CD4-positive, CD25-positive, alpha-beta regulatory T cell (primary cell): Measurements from ENCODE around the gene SLC5A3. TPM values are rescaled to one million over a fixed set of nuclear protein-coding genes. Genes with fewer than 3 reads are reported as not detected.
A peak's percentile ranks its signal among the peaks of the same experiment; 100 is the strongest.

Source experiments
- ATAC-seq, 2 donors: fragments of 150-1000 bp; cut with Tn5 transposase; one replicate each; pipeline ENCODE4 v1.10.0; 2021; ENCODE audit warnings: low read depth in 2 of 2, moderate number of reproducible peaks in 2 of 2, moderate library complexity in 1 of 2
- DNase-seq, 3 donors: peaks; one replicate each; pipeline versions ENCODE4 v3.0.0 to v3.0.0-alpha.2; 2012 to 2022; ENCODE audit warnings: mixed read lengths in 1 of 3
- H3K27ac ChIP-seq: one replicate; pipeline ENCODE4 v1.7.0; 2013; ENCODE audit warnings: mild to moderate bottlenecking, low read length; ENCODE audit not compliant: insufficient read depth, poor library complexity, severe bottlenecking
- H3K27me3 ChIP-seq: one replicate; pipeline ENCODE4 v1.7.0; 2013; ENCODE audit warnings: low read length; ENCODE audit not compliant: control insufficient read depth, insufficient read depth
- H3K36me3 ChIP-seq: one replicate; pipeline ENCODE4 v1.7.0; 2013; ENCODE audit warnings: mild to moderate bottlenecking, low read length, moderate library complexity; ENCODE audit not compliant: control insufficient read depth, insufficient read depth
- H3K4me1 ChIP-seq: 2 replicates; pipeline ENCODE4 v1.7.0; 2013; ENCODE audit warnings: mild to moderate bottlenecking, low read length; ENCODE audit not compliant: insufficient read depth, control insufficient read depth, poor library complexity, severe bottlenecking
- H3K4me3 ChIP-seq: one replicate; pipeline ENCODE4 v1.7.0; 2013; ENCODE audit warnings: low read depth, mild to moderate bottlenecking, low read length, moderate library complexity
- H3K9me3 ChIP-seq, 2 experiments: 1 replicate in 1 of 2; 2 replicates in 1 of 2; pipeline ENCODE4 v1.7.0; 2013; ENCODE audit warnings: low read length in 2 of 2, mild to moderate bottlenecking in 1 of 2, moderate library complexity in 1 of 2; ENCODE audit not compliant: control insufficient read depth in 2 of 2
- H3K27ac Mint-ChIP-seq, 3 donors: one replicate each; pipeline ENCODE4 v1.8.0; 2020 to 2022; ENCODE audit warnings: mild to moderate bottlenecking in 3 of 3, mixed read lengths in 3 of 3, moderate library complexity in 2 of 3
- H3K27me3 Mint-ChIP-seq: one replicate; pipeline ENCODE4 v1.8.0; 2022; ENCODE audit warnings: mild to moderate bottlenecking, mixed read lengths
- H3K36me3 Mint-ChIP-seq: one replicate; pipeline ENCODE4 v1.8.0; 2020; ENCODE audit warnings: mixed read lengths
- H3K4me1 Mint-ChIP-seq, 4 donors: one replicate each; pipeline ENCODE4 v1.8.0; 2020 to 2022; ENCODE audit warnings: mixed read lengths in 4 of 4, mild to moderate bottlenecking in 1 of 4
- H3K4me3 Mint-ChIP-seq, 4 donors: one replicate each; pipeline ENCODE4 v1.8.0; 2020 to 2022; ENCODE audit warnings: mild to moderate bottlenecking in 4 of 4, mixed read lengths in 4 of 4, moderate library complexity in 3 of 4
- H3K9me3 Mint-ChIP-seq, 7 donors: one replicate each; pipeline ENCODE4 v1.8.0; 2020 to 2022; ENCODE audit warnings: mixed read lengths in 7 of 7, mild to moderate bottlenecking in 3 of 7, moderate library complexity in 2 of 7
- polyA plus RNA-seq, 4 donors: library from polyadenylated mRNA; unstranded; fragments of 300-500 nt; fragmentation: Illumina TruSeq; gene quantifications; one replicate each; pipeline ENCODE4 v1.2.3, GENCODE V29; 2021
- total RNA-seq: library from RNA; stranded (reverse); gene quantifications from one replicate; pipeline ENCODE4 v1.2.3, GENCODE V29; 2022

SLC5A3 gene
- total and polyA plus RNA-seq, 5 donors from 2014 or later: 1.0 to 13.7 (median 2.2) TPM

DNA sequence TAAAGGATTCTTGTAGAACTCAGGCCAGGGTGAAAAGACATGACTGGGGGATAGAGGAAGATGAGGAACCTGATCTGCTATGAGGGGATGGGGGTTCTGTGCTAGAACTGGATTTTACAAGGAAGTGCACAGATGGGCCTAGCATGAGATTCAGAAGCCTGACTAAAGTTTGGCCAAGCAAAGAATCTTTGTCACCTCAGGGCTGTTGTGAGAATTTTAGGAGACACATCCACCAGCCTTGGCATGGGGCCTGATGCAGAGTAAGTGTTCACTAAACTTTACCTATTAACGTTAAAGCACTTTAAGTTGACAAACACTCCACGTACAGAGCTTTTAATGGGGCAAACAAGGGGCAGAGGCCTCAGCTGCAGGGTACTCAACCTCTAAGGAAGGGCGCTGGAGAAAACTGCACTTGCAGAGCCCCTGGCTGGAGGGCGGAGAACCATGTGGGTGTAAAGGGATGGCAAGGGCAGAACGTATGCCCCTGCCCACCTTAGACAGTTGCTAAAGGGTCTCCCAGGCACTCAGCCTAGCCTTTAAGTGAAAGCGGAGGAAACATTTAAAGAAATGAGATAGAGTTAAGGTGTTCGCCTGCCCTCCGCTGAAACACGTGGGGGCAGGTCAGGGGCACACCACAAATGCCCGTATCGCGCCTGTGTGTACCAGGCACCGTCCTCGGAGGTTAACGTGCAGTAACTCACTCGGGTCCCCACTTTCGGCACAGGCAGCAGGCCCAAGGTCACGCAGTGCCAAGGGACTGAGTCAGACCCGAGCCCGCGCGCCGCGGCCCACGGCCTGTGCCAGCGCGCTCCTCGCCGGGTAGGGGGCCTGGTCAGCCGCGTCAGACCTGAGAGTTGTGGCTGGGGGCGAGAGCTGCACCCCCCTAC lies 990 bp upstream of the SLC5A3 start:
- peaks cover 6% of the 10 kb centered on the region for H3K27me3 Mint-ChIP-seq
- Histone ChIP-seq H3K27me3 (no peaks in the 10 kb centered on the region), H3K9me3 (no peaks in the 10 kb centered on the region), H3K4me1 (peaks cover 33% of the 10 kb centered on the region), H3K4me3 (no peak overlapping the region), H3K36me3 (no peaks in the 10 kb centered on the region), H3K27ac (peak overlapping the region; percentile 51)
- no peak for DNase-seq
- H3K27ac Mint-ChIP-seq: peak overlapping the region; percentile 41 to 89 (median 87)
- peak overlapping the region; percentile 88 to 97 (median 94) for H3K4me3 Mint-ChIP-seq
- peaks cover 0 to 3% (median 0%) of the 10 kb centered on the region in 7 donors for H3K9me3 Mint-ChIP-seq
- peaks cover 30 to 45% (median 38%) of the 10 kb centered on the region in 4 donors for H3K4me1 Mint-ChIP-seq
- no peaks in the 10 kb centered on the region for H3K36me3 Mint-ChIP-seq
- no peak for ATAC-seq

DNA sequence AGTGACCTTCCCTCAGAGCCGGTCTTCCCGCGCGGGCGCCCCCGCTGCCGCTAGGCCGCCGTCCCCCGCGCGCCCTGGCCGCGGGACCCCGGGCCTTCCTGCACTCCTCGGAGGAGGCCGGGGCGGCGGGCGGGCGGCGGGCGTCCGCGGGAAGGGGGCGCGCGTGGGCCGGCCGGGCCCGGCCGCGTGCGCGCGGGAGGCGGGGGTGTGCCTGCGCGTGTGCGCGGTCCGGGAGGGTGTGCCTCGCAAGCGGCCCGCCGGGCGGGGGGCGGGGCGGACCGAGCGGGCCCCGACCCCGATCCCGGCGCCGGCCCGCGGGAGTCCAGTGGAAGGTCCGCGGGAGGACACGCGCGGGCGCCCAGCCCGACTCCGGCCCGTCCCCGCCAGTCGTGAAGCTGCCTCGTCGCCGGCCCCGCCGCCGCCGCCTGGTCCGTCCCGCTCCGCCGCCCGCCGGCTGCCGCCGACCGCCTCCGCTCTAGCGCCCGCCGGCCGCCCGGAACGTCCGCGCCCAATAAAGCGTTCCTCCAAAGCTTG lies 438 bp downstream of the SLC5A3 start:
- Mint-ChIP-seq H3K9me3 (peaks cover 0 to 2% (median 0%) of the 10 kb centered on the region in 7 donors), H3K36me3 (no peaks in the 10 kb centered on the region), H3K4me3 (peak overlapping the region; percentile 95 to 98 (median 96)), H3K4me1 (peaks cover 39 to 58% (median 51%) of the 10 kb centered on the region in 4 donors), H3K27ac (peak overlapping the region in 2 of 3 donors; percentile 94 to 95), H3K27me3 (peaks cover 6% of the 10 kb centered on the region)
- Histone ChIP-seq H3K27ac (peak overlapping the region; percentile 76), H3K4me1 (peaks cover 47% of the 10 kb centered on the region), H3K4me3 (peak overlapping the region; percentile 92), H3K9me3 (no peaks in the 10 kb centered on the region), H3K36me3 (no peaks in the 10 kb centered on the region), H3K27me3 (no peaks in the 10 kb centered on the region)
- DNase-seq: peak in 2 of 3 donors; percentile 45 to 62
- peak; percentile 65 to 73 for ATAC-seq

DNA sequence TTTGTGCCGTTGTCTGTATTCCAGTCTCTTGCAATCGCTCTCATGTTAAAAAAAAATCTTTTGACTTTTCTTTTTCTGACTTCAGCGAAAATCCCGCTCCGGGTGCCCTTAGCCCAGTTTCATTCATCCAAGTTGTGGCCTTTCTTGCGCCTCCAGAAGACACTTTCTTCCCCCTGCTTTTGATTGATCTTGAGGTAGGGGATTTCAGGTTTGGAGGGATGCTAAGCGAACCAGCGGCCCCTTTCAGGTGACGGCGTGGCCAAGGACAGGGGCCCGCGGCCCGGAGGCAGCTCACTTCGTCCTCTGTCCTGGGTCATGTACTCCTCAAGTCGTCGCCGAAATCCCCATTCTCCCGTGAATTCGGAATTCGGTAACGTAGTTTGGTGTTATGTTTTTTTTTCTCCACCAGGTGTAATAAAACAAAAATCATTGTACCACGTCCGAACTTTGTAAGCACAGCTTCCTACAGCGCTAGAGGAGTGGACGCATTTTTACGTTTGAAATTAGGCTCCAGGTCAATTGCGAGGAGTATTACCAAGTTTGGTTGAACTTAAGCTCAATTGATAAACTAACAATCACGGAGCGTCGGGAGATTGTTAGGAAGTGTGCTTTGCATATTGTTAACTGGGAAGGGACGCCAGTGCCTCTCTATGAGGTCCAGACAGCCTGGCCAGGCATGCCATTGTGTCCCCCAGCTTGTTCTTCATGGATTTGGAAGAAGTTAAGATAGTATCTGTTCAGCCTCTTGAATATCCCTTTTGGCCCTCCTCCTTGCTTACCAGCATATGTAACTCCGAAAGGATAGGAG lies 1.1 kb downstream of the SLC5A3 start:
- peaks cover 43 to 63% (median 53%) of the 10 kb centered on the region in 4 donors for H3K4me1 Mint-ChIP-seq
- peak overlapping the region; percentile 61 for H3K27ac ChIP-seq
- H3K27me3 ChIP-seq: no peaks in the 10 kb centered on the region

DNA sequence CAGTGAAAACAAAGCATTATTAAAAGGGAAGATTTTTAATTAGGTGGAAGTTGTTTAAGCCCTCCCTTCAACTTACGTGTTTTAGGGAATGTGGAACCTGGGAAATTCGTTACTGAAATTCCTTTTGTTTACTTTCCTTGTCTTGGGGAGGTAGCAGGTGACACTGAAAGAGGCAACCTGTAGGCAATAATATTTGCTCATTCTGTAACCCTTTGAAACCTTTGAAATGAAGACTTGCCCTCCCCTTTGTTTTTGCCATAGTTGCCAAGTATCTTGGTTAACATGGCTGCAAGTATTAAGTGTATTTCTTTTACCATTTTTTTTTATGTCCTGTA lies 1.7 kb downstream of the SLC5A3 start:
- Mint-ChIP-seq H3K27me3 (peaks cover 6% of the 10 kb centered on the region), H3K36me3 (no peaks in the 10 kb centered on the region), H3K27ac (peak overlapping the region in 2 of 3 donors; percentile 94 to 95), H3K4me1 (peaks cover 49 to 69% (median 59%) of the 10 kb centered on the region in 4 donors), H3K9me3 (no peaks in the 10 kb centered on the region), H3K4me3 (peak overlapping the region; percentile 95 to 98 (median 96))
- Histone ChIP-seq H3K4me3 (peak overlapping the region; percentile 92), H3K4me1 (peaks cover 58% of the 10 kb centered on the region), H3K9me3 (no peaks in the 10 kb centered on the region), H3K27ac (peak overlapping the region; percentile 61), H3K36me3 (no peaks in the 10 kb centered on the region), H3K27me3 (no peaks in the 10 kb centered on the region)
- DNase-seq (no peak), ATAC-seq (no peak)

More for the DNA sequence above, 1.1 kb downstream of the SLC5A3 start:
- H3K4me3 ChIP-seq: peak overlapping the region; percentile 92
- ATAC-seq (no peak), DNase-seq (peak in 1 of 3 donors; percentile 12)
- peak overlapping the region; percentile 95 to 98 (median 96) for H3K4me3 Mint-ChIP-seq
- no peaks in the 10 kb centered on the region for H3K36me3 ChIP-seq
- no peaks in the 10 kb centered on the region for H3K36me3 Mint-ChIP-seq
- H3K4me1 ChIP-seq: peaks cover 54% of the 10 kb centered on the region
- no peaks in the 10 kb centered on the region for H3K9me3 Mint-ChIP-seq
- no peaks in the 10 kb centered on the region for H3K9me3 ChIP-seq
- peak overlapping the region in 2 of 3 donors; percentile 94 to 95 for H3K27ac Mint-ChIP-seq
- peaks cover 6% of the 10 kb centered on the region for H3K27me3 Mint-ChIP-seq

DNA sequence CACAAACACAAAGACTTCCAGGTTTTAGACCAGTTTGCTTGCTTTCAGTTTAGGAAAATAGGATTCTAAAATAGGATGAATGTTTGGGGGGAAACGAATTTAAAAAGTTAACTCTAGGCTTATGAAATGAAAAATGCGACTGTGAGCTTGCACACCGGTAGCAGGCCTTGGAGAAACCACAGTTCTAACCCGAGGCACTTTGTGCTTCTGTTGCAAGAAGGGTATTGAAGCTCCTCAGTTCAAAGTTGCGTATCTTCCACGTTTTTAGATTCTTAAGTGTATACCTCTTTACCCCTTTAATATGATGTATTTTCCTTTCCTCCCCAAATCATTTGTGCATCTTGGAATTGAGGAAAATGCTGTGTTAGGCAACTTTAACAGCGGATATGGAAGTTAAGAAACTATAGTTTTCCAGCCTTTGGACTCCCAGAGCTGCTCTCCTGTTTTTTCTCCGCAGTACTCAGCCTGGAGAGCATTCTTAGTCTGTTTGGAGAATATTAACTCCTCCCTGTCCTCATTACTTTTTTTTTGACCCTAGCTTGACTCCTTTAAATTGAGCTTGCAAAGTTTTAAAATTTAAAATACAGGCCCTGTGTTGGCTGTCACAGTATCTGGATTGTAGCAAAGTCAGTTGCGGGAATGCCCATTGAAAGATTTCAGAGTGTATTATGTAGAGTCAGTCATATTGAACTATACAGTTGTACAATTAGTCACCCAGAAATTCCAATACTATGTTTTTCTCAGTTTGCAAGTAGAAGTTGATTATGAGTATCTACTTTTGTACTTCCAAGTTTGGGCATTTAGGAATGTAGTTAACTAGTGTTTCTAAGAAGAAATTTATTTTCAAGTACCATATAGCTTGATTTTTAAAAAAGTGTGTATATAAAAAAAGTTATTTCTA lies 2.6 kb downstream of the SLC5A3 start:
- Mint-ChIP-seq H3K4me1 (peaks cover 57 to 79% (median 67%) of the 10 kb centered on the region in 4 donors), H3K4me3 (peak overlapping the region; percentile 95 to 98 (median 96)), H3K27me3 (peaks cover 6% of the 10 kb centered on the region), H3K27ac (peak overlapping the region; percentile 48 to 95 (median 90)), H3K9me3 (no peaks in the 10 kb centered on the region), H3K36me3 (no peaks in the 10 kb centered on the region)
- H3K4me1 ChIP-seq: peaks cover 58% of the 10 kb centered on the region
- no peaks in the 10 kb centered on the region for H3K27me3 ChIP-seq
- no peak for ATAC-seq
- H3K4me3 ChIP-seq: peak overlapping the region; percentile 92
- DNase-seq: peak in 1 of 3 donors; percentile 67
- H3K9me3 ChIP-seq: no peaks in the 10 kb centered on the region
- peak overlapping the region; percentile 55 for H3K27ac ChIP-seq
- no peaks in the 10 kb centered on the region for H3K36me3 ChIP-seq

DNA sequence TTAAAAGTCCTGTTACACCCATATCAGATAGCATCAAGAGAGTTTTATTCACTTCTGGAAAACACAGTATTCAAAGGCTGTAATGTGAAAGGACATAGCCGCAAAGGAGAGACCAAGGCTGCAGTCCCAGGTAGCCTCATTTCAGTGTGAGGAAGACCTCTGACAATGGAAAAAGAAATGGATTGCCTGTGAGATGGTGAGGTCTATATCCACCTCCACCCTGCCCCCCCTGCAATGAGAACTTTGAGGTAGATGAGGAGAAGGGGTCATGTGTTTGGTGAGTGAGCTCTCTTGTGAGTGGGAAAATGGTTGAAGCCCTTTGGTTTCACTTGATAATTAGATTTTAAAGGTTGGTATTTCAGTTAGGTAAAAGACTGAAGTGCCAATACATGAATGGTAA lies 3.5 kb downstream of the SLC5A3 start:
- no peak for ATAC-seq

More for the DNA sequence above, 3.5 kb downstream of the SLC5A3 start:
- Histone ChIP-seq H3K27ac (no peak overlapping the region), H3K4me3 (peak overlapping the region; percentile 92), H3K36me3 (no peaks in the 10 kb centered on the region), H3K4me1 (peaks cover 62% of the 10 kb centered on the region), H3K9me3 (no peaks in the 10 kb centered on the region), H3K27me3 (no peaks in the 10 kb centered on the region)
- H3K4me3 Mint-ChIP-seq: peak overlapping the region; percentile 55 to 98 (median 70)
- peaks cover 6% of the 10 kb centered on the region for H3K27me3 Mint-ChIP-seq
- peaks cover 1% of the 10 kb centered on the region for H3K36me3 Mint-ChIP-seq
- DNase-seq: no peak
- H3K4me1 Mint-ChIP-seq: peaks cover 63 to 82% (median 73%) of the 10 kb centered on the region in 4 donors
- peak overlapping the region; percentile 20 to 89 (median 49) for H3K27ac Mint-ChIP-seq
- H3K9me3 Mint-ChIP-seq: no peaks in the 10 kb centered on the region
